AG08396 (cell line): ENCODE results near the gene PSMD14.
A peak's percentile ranks its signal among the peaks of the same experiment; 100 is the strongest.
"Not testable (repeated sequence)": the region's sequence is repeated elsewhere in the genome, so short reads cannot be mapped to it uniquely, and the experiment has no call there.

ENCODE experiments used
- DNase-seq: peaks from one replicate; pipeline ENCODE4 v3.0.0; 2012; ENCODE audit warnings: low spot score, mixed read lengths

PSMD14 gene

DNA sequence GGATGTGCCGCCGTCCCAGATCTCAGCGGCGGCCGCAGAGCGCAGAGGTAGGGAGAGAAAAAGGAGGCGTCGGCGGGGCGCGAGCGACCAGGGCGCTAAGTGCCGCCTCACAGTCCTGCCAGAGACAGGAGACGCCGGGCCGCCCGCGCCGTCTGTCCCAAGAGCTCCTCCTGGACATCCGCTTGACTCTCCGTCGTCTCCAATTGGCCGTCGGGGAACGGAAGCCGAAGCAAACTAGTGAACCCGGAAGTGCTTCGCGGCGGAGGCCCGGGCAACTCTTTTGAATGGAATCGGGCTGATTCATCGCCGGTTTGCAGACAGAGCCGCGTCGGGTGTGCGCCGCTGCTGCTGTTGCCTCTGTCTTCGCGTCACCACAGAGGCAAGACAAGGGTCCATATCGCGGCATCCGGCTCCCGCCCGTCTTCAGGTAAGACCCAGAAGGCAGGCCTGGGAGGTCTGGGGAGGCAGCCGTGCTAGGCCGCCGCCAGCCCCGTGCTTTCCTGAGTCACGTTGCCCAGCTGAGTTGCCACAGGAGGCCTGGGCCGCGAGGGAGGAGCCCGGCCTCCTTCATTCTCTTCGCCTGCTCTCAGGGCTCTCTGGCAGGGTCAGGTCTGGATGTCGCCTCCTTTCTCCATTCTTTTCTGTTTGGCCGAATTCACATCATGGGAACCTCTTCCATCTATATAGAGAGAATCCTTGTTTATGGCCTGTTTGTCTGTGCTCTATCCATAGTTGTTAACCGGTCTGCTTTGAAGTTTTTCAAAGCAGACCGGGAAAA, at the start of gene PSMD14:
Gene PSMD14 (plus strand): TSS at position 248 of the 778 bp plus-strand sequence. CDS start 10,401 bp downstream, outside the sequence.
- DNase-seq, result peak; percentile 87

DNA sequence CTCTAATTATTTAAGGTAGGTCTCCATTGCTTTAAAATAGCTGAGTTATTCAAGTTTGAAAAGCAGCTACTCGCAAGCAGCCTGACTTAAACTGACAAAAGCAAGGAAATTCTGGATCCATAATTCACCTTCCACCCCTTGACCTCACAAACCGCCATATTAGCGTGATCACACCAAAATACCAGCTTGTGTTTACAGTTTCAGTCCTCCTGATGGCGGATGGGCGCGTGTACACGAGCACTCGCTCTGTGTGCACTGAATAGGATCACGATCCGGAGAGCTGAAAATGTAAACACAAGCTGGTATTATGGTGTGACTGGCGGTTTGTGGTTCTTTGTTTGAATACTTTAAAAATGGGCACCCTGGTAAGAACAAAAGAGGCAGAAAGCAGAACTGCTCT, 42.4 kb upstream of the PSMD14 start:
- DNase-seq, result no peak

DNA sequence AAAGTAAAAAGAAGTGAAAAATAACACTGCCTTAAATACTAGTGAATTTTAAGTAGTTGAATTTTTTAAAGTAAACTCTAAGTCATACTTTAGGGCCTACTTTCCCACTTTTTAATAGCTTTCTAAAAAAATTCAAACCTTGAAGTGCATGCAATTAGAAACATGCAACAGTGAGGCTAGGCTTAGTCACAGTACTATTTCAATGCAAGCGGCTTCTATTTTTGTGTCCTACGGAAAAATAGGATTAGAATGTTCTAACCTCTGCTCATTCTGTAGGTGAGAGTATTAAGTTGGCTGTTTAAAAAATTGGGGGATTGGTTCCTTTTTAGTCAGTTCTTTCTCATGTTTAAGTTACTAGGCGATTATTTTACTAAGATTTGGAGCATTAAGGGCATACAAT, 39.1 kb upstream of the PSMD14 start:
- DNase-seq, result no peak

DNA sequence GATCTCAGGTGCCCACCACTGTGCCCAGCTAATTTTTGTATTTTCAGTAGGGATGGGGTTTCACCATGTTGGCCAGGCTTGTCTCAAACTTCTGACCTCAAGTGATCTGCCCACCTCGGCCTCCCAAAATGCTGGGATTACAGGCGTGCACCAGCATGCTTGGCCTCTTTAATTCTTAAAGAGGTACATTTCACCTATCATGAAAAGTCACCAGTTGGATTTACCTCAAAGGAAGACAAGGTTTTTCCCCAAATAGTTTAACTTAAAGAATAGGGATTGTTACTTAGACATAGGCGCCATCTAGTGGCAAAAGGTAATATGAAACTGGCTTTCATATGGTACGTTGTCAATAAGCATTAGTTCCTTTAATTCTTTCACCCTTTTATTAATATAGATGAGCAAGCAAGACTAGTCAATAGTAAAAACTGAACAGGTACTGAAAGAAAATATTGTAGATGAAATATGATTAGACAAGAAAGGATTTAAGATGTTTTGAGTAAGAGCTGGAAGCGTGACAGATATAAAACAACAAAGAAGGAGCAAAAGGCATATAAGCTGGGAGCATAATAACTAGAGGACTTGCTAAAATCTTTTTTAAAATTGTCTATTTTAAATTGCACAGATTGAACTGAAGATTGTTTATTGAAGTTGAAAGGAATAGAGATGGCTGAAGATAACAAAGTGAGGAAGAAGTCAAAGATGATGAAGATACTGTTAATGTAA, 35.0 kb upstream of the PSMD14 start:
- peak; percentile 14 for DNase-seq

DNA sequence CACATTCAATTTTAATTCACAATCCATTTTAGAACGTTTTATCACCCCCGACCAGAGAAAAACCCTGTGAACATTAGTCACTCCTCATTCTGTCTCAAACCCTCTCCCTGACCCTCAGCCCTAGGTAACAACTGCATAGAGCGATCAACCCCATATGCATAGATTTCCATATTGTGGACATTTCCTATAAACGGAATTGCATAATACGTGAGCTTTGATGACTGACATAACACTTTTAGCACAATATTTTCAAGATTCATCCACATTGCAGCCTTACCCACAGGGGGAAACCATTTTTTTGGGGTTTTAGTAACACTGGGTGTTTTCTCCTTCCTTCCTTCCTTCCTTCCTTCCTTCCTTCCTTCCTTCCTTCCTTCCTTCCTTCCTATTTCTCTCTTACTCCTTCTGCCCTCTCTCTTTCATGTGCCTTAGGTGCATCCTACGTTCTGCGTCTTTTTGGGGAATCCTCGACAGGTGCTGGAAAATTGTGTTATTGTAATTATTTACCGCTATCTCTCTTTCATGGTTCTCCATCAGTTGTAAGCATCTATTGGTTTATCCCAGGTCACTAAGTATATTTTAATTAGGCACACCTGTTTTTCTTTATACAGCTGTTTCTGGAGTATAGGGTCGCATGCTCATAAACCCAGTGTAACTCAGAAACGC, 29.5 kb upstream of the PSMD14 start:
- DNase-seq, result peak; percentile 52

DNA sequence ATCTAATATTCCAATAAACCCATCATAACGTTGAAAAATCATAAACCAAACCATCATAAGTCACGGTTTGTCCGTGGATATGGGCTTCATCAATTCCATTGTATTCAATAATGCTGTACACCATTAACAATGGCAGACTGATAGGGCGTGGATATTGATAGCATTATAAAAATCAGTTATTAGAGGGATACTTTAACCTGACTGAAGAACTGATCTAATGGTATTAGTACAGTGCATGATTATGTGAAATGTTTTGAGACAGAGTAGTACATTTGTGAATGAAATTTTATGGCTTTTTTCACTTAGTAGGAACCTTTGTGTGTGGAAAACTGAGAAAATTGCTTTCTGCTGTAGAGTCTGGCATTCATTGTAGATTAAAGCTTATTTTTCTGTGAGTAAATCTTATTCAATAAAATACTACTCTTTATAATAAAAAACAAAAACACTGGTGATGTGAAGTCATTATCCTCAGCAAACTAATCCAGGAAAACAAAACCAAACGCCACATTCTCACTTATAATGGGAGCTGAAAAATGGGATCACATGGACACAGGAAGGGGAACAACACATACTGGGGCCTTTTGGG, 28.9 kb upstream of the PSMD14 start:
- not testable (repeated sequence) for DNase-seq

DNA sequence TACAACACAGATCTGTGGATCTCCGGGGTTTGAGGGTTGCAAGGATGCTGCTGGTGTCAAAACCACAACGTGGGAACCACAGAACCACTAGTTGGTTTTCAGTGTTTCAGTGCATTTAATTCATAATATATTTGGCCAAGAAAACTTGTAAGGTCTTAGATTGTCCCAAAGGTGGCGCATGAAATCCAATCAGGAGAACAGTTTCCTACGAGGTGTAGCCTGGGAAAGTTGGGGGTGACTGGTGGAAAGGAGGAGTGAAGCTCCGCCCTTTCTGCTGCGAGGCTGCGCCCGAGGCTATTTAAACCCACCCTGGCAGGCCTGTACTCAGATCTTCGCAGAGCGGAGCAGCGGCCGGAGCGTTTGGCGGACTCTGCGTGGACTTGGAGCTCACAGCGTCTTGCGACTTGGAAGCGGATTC, 27.3 kb upstream of the PSMD14 start:
- not testable (repeated sequence) for DNase-seq

DNA sequence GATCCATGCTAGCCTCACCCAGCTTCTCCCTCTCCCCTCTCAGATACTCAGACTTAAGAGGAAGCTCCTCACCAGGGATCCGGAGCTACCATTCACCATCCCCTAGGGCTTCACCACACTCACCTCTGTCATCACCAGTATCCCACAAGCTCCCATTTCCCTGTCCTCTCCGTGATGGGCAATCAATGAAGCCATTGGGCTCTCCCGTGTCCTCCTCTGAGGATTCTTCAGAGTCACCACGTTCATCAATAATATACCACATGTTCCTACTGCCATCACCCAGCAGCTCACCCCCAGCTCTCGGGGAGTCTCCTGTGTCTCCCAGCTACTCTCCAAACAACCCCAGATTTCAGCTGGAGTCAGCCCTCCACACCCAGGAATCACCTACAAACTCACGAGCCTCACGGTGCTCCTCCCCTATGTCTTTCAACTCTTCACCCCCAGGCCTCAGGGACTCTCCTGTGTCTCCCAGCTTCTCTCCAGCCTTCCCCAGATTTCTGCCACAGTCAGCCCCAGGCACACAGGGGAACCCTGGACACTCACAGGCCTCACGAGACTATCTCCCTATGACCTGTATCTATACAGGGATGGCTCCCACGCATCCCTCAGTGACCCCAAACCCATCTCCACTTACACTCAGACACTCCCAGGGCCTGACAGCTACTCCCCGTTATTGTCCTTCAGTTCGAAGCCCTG, 26.5 kb upstream of the PSMD14 start:
- not testable (repeated sequence) for DNase-seq

DNA sequence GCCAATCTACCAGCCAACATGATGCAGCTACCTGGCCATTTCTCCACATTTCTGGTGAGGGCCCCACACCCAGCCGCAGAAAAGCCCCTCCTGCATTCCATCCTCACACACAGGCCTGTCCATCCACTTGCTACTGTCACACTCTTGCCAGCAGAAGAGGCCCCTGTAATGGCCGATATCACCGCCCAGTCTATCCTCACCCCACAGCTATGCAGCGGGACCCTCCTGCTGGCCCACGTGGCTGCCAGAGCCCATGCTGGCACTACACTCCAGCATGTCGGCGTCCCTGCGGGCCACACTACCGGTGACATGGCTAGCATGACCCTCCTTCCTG, 25.9 kb upstream of the PSMD14 start:
- DNase-seq, result not testable (repeated sequence)

DNA sequence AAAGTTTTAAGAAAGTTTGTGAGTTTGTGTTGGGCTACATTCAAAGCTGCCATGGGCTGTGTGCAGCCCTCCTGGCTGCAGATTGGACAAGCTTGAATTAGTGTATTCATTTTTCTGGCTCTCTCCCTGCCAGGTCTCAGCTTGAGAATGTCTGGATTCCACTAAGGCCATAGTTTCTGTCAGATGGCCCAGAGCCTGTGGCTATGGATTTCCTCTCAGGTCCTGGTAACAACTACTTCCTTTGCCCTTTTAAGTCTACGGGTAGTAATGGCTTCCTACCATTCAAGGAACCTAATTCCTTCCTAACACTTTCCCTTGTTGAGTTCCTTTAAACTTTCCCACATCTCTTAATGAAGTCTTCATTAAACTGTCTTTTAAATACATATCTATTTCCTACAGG, 24.3 kb upstream of the PSMD14 start:
- DNase-seq, result peak; percentile 2

DNA sequence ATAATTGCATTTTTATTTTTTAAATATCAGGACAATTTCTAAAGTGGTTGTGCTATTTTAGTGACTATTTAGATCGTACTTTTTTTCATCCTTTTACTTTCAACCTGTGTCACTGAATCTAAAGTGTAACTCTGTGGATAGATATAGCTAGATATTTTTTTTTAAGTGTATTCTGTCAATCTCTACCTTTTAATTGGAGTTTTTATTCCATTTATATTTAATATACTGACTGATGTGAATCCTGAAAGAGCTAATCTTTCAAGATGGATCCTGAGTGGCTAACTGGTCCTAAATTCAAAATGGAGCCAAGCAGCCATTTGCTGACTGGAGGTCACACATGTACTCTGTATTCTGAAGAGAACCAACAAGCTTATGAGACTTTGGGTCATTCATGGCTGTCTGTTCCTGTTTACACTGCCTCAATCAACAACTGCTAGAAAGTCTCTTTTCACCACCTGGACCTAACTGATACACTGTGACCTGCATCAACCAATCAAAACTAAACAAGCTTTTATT, 4.6 kb upstream of the PSMD14 start:
- no peak for DNase-seq

DNA sequence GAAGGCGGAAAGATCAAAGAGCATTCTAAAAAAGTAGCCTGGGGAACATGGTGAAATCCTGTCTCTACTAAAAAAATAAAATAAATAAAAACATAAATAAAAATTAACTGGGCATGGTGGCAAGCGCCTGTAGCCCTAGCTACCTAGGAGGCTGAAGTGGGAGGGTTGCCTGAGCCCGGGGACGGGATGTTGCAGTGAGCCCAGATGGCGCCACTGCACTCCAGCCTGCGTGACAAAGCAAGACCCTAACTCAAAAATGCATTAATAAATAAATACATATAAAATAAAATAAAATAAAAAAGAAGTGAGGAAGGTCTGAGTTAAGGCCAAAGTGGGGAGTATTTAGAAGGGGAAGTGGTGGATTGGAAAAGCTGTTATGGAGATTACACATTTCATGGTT, 1.3 kb upstream of the PSMD14 start:
- no peak for DNase-seq

DNA sequence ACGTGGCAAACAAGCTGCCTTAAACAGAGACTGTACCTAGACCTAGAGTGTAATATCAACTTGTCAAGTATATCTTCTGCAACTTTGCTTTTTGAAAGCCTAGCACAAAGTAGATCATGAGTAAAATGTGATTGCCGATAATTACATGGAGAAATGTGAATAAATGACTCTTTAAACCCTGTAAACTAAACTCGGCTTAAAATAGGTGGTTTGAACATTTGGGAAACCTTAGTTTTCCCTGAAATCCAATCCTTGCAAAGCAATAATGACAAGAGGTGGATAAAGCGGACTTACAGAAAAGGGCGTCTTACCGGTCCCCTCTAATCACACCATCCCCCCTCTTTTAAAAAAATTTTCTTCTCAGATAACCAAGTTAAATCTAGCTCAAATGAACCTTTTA, 549 bp upstream of the PSMD14 start:
- DNase-seq, result no peak

DNA sequence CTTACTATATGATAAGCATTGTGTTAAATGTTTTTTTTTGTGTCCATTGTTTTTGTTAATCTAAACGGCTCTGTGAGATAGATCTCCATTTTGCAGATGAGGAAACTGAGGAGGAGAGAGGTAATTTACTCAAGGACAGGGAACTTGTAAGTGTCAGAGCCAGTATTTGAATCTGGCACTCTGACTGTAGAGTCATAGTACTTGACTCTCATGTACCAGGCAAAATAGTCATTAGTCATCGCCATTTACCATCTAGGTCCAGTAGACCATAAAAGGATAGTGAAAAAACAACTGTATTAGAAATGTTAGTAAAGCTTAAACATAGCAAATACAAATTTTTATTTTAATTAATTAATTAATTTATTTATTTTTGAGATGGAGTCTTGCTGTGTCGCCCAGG, 4.8 kb downstream of the PSMD14 start:
- DNase-seq, result no peak

DNA sequence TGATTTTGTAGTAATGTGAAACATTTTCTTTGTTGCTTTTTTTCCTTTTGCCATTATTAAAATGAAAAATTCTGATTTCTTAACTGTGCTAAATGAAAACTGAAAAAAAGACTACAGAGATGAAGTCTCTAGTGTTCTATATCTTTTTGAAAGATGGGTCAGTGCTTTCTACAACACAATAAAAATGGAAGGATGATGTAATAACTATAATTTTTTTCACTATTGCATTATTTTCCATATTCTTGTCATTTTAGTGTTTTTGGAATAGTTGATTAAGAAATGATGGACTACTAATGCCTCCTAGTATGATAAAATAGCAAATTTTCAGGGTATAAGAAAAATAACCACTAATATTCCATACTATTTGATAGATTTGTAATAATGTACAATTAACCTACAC, 7.2 kb downstream of the PSMD14 start:
- no peak for DNase-seq

DNA sequence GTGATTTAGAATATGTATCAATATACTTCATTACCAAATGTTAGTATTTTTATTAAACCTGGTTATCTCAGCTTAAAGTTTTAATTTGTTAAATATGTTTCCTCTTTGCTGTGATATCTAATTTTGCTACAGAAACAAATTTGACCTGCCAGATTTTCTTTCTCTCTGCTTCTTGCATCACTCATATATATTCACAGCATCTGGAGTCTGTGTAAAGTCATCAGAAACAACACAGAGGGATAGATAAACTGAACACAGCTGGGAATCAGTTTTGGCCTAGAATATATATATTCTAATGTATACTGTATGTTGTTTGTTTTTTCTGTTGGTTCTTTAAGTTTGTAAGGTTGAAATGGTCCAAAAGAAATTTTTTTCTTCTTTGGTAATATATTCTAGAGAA, 8.5 kb downstream of the PSMD14 start:
- no peak for DNase-seq

DNA sequence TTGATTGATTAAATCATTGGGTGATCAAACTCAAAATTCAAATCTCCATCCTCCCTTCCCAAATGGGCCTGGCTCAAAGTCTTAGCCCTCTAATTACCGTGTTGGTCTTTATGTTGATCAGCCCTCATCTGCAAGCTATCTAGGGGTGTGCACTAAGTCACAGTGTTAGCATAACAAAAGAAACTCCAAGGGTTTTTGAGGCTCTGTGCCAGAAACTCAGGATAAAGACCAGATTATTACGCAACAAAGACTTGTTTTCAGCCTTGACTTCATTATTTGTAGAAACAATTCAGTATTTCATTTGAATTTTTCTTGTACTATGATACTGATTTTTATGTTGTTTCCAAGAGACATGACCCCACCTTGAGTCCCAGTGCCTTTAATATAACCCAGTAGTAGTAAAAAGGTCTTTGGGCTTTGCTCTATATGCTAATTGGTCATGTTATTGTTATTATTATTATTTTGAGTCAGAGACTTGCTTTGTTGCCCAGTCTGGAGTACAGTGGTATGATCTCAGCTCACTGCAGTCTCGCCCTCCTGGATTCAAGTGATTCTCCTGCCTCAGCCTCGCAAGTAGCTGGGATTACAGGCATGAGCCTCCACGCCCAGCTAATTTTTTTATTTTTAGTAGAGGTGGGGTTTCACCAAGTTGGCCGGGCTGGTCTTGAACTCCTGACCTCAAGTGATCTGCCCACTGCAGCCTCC, 13.9 kb downstream of the PSMD14 start:
- no peak for DNase-seq

DNA sequence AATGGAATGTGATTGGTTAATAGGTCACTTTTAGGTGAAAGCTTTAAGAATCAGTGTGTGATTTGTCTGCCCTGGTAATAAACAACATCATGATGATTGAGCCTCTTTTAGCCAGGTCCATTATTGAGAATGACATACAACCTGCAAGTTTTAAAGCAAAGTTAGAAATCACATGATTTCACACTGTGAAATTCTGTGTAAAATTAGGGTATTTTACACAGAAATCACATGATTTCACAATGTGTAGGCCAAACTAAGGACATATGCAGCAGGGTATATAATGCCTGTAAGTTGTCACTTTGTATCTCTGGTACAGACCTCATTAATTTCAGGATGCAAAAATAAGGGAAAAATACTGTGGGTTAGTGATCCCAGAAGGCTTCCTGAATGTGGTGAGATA, 16.7 kb downstream of the PSMD14 start:
- DNase-seq, result no peak

DNA sequence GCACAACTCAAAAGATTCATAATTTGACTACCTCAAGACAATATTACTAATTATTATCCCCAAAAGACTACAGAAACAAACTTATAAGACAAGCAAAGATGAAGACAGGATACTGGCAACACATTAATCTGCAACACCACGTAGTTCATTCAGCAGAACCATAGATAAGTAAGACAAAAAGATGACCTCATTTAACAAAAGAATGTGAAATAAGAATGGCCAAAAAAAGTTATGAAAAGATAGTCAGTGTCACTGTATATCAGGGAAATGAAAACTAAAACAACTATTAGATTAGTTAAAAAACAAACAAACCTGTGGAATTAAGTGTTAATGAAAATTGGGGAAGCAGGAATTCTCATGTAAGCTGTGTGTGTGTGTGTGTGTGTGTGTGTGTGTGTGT, 19.4 kb downstream of the PSMD14 start:
- DNase-seq, result no peak

DNA sequence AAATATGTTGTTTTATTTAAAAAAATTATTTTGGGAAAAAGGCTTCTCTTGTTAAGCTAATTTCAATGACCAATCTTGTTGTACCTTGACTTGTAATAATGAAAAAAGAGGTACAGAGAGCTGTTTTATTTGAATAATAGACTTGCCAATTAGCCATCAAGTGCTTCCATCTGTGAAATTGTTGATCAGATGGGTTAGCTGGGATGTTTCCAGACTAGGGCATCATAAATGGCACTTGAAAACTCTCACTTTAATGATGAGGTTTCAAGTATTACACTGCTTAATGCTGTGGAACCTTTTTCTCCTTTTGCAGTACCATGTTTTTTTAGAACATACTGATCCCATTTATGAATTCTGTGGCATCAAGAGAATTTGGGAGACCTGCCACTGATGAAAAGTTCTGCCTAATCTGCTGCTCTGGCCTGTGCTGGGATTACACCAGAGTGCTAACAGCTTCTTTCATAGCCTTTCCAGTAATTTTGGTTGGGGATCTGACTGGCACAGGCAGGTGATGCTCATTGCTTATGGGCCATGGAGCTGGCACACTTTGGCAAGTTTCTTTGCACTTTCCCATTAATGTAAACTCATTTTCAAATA, 24.2 kb downstream of the PSMD14 start:
- no peak for DNase-seq

DNA sequence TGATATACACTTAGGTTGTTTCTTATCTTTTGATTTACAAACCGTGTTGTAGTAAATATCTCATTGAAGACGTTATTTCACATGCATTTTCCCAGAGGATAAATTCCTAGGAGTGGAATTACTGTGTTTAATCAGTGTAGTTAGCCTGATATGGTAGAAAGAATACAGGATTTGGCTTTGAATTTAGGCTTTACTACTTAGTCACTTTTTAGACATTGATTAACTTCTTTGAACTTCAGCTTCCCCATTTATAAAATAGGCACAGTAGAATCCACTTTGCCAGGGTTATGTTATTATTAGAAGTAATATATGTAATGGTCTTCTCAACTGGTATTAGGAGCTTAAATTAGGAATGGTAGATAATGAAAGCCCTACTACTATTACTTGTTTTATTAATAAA, 27.4 kb downstream of the PSMD14 start:
- DNase-seq, result no peak
